AG04450 (cell line): Measurements from ENCODE around the gene CECR2. TPM values are rescaled to one million over a fixed set of nuclear protein-coding genes. Genes with fewer than 3 reads are reported as not detected.
"Not testable (repeated sequence)": the region's sequence is repeated elsewhere in the genome, so short reads cannot be mapped to it uniquely, and the experiment has no call there.

Experiments
- CTCF ChIA-PET: fragments of 300-600, 350-600 bp; formaldehyde crosslinking; extraction: SDS; loops from one replicate; lab custom pipeline; 2022; ENCODE audit warnings: antibody characterized with exemption, inconsistent platforms; lab: Charles Lee
- POLR2A ChIA-PET: fragments of 350-600 bp; formaldehyde crosslinking; extraction: SDS; loops from one replicate; lab custom pipeline; 2021; ENCODE audit warnings: antibody characterized with exemption, inconsistent platforms; lab: Yijun Ruan, JAX
- DNase-seq: peaks from one replicate; pipeline ENCODE4 v3.0.0-alpha.2; 2011; ENCODE audit warnings: low read depth, low spot score
- H3K27ac ChIP-seq: one replicate; pipeline ENCODE4 v1.5.1; 2012; ENCODE audit warnings: low read depth, low read length, control low read depth
- H3K27me3 ChIP-seq: one replicate; pipeline ENCODE4 v1.6.0; 2012; ENCODE audit warnings: low read length; ENCODE audit not compliant: control insufficient read depth, insufficient read depth
- H3K4me3 ChIP-seq: 2 replicates; pipeline ENCODE4 v1.5.1; 2011; ENCODE audit warnings: mild to moderate bottlenecking, low read depth, low read length, control low read depth
- H3K9me3 ChIP-seq: 2 replicates; pipeline ENCODE4 v1.5.1; 2012; ENCODE audit warnings: low read length; ENCODE audit not compliant: control insufficient read depth, insufficient read depth
- polyA plus RNA-seq: library from polyadenylated mRNA; depleted of rRNA; stranded (reverse); fragments of >200 nt; gene quantifications from 2 replicates; pipeline ENCODE4 v1.2.3, GENCODE V29; 2011
- TF ChIP-seq, protein P1 (sequence below): IDR thresholded peaks from 2 replicates; pipeline ENCODE4 v1.5.1; 2011; ENCODE audit warnings: low read depth, low read length, control low read depth, inconsistent platforms

The CECR2 gene
- polyA plus RNA-seq, 1 experiment = not detected

DNA sequence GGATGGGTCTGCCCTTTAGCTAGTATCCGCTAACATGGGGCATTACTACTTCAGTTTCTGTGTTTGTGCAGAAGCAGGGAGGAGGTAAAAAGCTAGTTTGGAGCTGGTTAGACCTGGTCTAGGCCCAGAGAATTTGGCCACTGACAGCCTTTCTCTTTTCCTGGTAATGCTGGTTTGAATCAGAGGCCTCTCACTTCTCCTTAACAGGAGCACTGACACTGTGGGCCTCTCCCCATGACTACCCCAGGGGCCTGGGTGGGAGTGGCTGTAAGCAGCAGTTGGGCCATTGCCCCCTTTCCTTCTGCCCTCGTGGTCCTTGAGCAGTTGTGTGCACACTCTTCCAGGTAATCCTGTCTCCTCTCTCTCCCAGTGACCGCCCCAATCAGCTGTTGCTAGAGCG, 185.6 kb downstream of the CECR2 start:
- TF ChIP-seq, protein P1, sequence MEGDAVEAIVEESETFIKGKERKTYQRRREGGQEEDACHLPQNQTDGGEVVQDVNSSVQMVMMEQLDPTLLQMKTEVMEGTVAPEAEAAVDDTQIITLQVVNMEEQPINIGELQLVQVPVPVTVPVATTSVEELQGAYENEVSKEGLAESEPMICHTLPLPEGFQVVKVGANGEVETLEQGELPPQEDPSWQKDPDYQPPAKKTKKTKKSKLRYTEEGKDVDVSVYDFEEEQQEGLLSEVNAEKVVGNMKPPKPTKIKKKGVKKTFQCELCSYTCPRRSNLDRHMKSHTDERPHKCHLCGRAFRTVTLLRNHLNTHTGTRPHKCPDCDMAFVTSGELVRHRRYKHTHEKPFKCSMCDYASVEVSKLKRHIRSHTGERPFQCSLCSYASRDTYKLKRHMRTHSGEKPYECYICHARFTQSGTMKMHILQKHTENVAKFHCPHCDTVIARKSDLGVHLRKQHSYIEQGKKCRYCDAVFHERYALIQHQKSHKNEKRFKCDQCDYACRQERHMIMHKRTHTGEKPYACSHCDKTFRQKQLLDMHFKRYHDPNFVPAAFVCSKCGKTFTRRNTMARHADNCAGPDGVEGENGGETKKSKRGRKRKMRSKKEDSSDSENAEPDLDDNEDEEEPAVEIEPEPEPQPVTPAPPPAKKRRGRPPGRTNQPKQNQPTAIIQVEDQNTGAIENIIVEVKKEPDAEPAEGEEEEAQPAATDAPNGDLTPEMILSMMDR = no peak
- Histone ChIP-seq H3K4me3 (no peak overlapping the region), H3K9me3 (no peaks in the 10 kb centered on the region), H3K27me3 (peaks cover 3% of the 10 kb centered on the region), H3K27ac (no peak overlapping the region)
- ChIA-PET POLR2A (no interaction called here), CTCF (no interaction called here)
- DNase-seq = no peak

- no peak overlapping the region for H3K27ac ChIP-seq
- DNase-seq = no peak
- H3K27me3 ChIP-seq = peaks cover 13% of the 10 kb centered on the region
- CTCF ChIA-PET = interaction anchor here (0.6 to 4.1 kb wide), 30 partner anchors 8 to 519 kb away, joined by 3 to 30 read pairs (median 5); partner anchors contain the start of gene PEX26
- POLR2A ChIA-PET = interaction anchor here (1.1 kb wide), 1 partner anchor 80 kb away, joined by 3 read pairs; the partner anchor contains the start of gene BCL2L13
- no peak overlapping the region for H3K4me3 ChIP-seq
- H3K9me3 ChIP-seq = no peaks in the 10 kb centered on the region; the same call in 1 of the 2 replicates
- TF ChIP-seq, protein P1 = no peak
Measured at GRCh38 chr22:17559188-17559587, 189.9 kb downstream of the CECR2 start.

DNA sequence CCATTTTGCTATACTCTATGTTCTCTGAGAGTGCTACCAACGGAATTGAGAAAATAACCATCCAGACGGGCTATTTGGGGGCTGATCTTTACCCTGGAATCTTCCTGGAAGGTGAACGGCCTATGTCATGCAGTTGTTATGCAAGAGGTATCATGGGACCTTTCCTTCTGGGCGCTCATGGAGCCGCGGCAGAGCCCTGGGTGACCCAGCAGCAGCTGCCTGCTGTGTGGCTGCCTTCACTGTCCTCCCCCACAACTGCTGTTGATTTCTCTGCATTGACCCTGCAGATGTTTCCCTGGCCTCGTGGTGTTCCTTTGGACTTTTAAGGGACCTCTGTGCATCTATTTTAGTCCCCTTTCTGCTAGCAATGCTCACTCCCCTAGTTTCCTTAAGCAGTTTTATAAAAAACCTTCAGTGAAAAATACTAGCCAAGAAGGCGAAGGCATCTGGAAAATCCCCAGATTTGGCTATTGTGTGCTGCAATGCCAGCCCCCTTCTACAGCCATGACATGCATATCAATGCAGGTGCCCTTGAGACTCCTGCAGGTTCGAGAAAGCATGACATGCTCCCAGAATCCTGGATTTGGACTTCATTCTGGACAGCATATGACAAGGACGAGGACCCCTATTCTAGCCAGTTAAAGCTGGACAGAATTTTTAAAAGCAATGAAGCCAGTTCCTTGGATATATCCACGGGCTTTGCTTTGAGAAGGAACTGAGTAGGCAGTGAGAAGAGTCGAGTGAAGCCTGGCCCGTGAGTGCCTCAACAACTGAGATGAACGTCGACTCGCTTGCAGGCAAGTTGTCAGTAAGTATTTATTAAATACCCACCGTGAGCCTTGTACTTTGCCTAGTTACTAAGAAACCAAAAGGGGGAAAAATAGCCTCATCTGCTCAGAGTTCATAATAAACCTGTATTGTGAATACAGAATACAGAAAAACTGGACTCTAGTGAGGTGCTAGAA, 193.9 kb downstream of the CECR2 start, which contains the start of gene SLC25A18:
Gene SLC25A18, plus strand, starts transcription at position 593 of the 965 bp plus-strand sequence. CDS start 16,447 bp downstream, outside the sequence.
- CTCF ChIA-PET = interaction anchor here (1.6 kb wide), 1 partner anchor 392 kb away, joined by 5 read pairs; no protein-coding TSS in a partner anchor
- Histone ChIP-seq H3K9me3 (no peaks in the 10 kb centered on the region; the same call in 1 of the 2 replicates), H3K4me3 (no peak within 1 kb of the TSS), H3K27me3 (peaks cover 10% of the 10 kb centered on the region), H3K27ac (no peak within 1 kb of the TSS)
- TF ChIP-seq, protein P1 = no peak
- no peak for DNase-seq
- POLR2A ChIA-PET = no interaction called here

GRCh38 chr22:17563936-17564391, 194.7 kb downstream of the CECR2 start:
- ChIA-PET POLR2A (no interaction called here), CTCF (interaction anchor here (1.0 kb wide), 1 partner anchor 392 kb away, joined by 3 read pairs; no protein-coding TSS in a partner anchor)
- H3K27ac ChIP-seq = no peak overlapping the region

GRCh38 chr22:17566016-17566687, 196.9 kb downstream of the CECR2 start:
- H3K27me3 ChIP-seq, H3K9me3 ChIP-seq, H3K4me3 ChIP-seq, POLR2A ChIA-PET, H3K27ac ChIP-seq, DNase-seq: not testable (repeated sequence)
- CTCF ChIA-PET = interaction anchor here (1.2 to 1.3 kb wide), 3 partner anchors 8 to 394 kb away, joined by 3 to 5 read pairs (median 3); no protein-coding TSS in a partner anchor

More at GRCh38 chr22:17563936-17564391, 194.7 kb downstream of the CECR2 start:
- no peak overlapping the region for H3K4me3 ChIP-seq
- TF ChIP-seq, protein P1 = no peak
- no peaks in the 10 kb centered on the region; the same call in 1 of the 2 replicates for H3K9me3 ChIP-seq
- peaks cover 10% of the 10 kb centered on the region for H3K27me3 ChIP-seq
- no peak for DNase-seq
